Measurements from ENCODE around the gene STK39.

Gene STK39

DNA sequence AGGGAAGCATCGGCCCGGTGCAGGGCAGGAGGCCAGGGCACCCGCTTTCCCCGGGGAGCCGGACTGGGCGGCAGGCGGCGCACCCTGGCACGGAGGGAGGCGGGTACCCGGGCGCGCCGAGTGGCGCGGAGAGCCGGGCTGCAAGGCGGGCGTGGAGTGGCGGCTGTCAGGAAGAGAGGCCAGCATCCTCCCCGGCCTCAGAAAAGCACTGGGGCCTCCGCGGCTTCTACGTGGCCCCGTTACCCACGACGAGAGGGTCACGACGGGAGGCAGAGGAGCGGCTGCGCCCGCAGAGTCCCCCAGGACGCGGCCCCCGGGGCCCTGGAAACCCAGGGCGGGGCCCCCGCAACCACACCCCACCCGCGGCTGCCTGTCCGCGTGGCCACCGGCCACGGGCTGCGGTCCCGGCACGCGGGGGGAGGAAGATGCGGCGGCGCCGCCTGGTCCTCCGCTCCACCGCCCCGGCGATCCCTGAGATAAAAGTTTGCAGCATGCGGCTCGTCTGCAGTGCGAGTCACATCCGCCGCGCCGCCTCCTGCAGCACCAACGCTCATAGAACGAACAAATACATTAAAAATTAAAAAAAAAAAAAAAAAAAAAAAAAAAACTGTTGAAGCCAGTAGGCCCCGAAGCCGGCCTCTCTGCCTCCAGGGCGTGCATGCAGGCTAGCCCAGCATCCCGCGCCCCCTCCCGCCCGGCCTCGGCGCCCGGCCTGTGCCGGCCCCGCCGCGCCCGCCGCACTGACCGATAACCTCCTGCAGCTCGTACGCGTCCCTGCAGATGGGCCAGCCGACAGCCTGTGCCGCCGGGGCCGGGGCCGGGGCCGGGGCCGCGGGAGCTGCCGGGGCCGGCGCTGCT lies 683 bp downstream of the STK39 start:
- H3K4me3 Mint-ChIP-seq, result peak overlapping the region; percentile 90 to 99 (median 94)
- H3K27ac Mint-ChIP-seq, result peak overlapping the region; percentile 77 to 99 (median 97)
- H3K4me1 Mint-ChIP-seq, result peaks cover 35% of the 10 kb centered on the region
- TF ChIP-seq, protein P1, sequence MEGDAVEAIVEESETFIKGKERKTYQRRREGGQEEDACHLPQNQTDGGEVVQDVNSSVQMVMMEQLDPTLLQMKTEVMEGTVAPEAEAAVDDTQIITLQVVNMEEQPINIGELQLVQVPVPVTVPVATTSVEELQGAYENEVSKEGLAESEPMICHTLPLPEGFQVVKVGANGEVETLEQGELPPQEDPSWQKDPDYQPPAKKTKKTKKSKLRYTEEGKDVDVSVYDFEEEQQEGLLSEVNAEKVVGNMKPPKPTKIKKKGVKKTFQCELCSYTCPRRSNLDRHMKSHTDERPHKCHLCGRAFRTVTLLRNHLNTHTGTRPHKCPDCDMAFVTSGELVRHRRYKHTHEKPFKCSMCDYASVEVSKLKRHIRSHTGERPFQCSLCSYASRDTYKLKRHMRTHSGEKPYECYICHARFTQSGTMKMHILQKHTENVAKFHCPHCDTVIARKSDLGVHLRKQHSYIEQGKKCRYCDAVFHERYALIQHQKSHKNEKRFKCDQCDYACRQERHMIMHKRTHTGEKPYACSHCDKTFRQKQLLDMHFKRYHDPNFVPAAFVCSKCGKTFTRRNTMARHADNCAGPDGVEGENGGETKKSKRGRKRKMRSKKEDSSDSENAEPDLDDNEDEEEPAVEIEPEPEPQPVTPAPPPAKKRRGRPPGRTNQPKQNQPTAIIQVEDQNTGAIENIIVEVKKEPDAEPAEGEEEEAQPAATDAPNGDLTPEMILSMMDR (IDR thresholded peaks at IDR 0.05; ENCODE audit: unreplicated experiment in 3 of 3), result peak in 1 of 3 experiments; percentile 33
- peaks cover 9% of the 10 kb centered on the region for H3K27me3 Mint-ChIP-seq (ENCODE audit: low read depth)
- H3K9me3 Mint-ChIP-seq, result no peaks in the 10 kb centered on the region
- no peaks in the 10 kb centered on the region for H3K36me3 Mint-ChIP-seq (ENCODE audit: low read depth)

DNA sequence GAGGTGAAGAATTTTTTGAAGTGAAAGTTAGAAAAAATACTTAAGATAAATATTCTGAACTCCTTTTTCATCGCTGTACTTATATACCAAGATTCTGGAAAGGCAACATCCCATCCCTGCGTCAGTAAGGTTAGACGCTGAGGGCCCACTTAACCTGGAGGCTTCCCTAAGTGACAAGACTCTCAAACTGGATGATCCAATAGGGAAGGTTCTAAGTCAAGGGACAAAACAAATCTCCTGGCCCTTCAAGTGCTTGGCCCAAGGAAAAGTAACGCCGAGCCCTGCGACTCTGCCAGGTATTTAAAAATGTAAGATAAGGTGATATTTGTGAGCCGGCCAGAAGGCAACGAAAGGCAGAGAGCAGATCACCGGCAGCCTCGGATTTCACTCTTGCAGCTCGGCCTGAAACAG lies 1.3 kb downstream of the STK39 start:
- Mint-ChIP-seq H3K36me3 (ENCODE audit: low read depth) (no peaks in the 10 kb centered on the region), H3K4me1 (peaks cover 35% of the 10 kb centered on the region), H3K27ac (peak overlapping the region; percentile 77 to 97 (median 95))

DNA sequence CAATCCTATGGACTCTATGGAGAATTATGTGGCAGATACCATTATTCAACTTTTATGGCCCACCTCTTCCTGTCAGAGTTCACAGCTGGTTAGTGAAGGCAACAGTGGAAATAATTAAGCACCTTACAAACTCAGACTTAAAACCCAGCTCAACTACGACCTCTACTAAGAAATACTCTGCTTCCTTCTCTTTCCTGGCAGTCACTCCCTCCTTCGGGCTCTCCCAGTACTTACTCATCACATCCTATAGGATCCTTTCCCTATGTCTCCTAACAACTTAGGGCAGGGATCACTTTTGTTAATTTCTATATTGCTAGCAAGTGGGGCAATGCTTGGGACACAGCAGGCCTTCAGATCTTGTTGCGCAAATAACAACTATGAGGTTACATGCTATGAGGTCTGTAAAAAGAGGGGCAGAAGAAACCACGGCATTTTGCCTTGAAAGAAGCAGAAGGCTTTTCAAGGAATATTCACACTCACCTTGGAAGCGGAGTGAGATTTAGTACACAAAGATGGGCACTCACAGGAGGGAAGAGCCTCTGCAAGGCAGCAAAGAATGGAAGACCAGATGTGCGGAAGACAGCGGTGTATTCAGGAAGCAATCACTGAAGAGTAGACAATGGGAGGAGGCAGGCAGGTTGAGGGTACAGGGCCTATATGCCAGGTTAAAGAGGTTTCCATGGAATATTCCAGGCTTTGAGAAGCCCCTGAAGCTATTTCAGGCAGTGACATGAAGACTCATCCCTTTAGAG lies 2.1 kb downstream of the STK39 start:
- TF ChIP-seq, protein P1 (IDR thresholded peaks at IDR 0.05; ENCODE audit: unreplicated experiment in 3 of 3), result no peak
- peaks cover 35% of the 10 kb centered on the region for H3K4me1 Mint-ChIP-seq

More for the DNA sequence above, 1.3 kb downstream of the STK39 start:
- H3K27me3 Mint-ChIP-seq (ENCODE audit: low read depth), result peaks cover 9% of the 10 kb centered on the region
- H3K4me3 Mint-ChIP-seq, result peak overlapping the region; percentile 90 to 99 (median 94)
- no peaks in the 10 kb centered on the region for H3K9me3 Mint-ChIP-seq
- TF ChIP-seq, protein P1 (IDR thresholded peaks at IDR 0.05; ENCODE audit: unreplicated experiment in 3 of 3), result no peak

DNA sequence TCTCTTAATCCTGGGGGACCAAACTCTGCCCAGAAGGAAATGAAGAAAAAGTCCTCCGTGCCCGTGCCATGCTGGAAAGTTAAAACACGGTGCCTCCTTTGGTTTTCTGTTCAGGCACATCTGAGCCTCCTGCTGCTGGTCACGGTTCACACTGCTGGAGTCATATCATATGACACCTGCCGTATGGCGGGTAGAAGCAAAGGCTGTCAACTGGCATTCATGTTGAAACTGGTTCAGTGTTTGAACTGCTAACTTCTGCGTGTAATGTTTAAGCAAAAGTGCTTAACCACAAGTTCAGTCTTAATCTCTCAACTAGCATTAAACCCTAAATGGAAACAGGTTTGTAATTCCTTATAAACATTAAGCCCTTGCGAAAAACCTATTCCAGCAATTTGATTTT lies 3.1 kb downstream of the STK39 start:
- H3K27me3 Mint-ChIP-seq (ENCODE audit: low read depth), result peaks cover 9% of the 10 kb centered on the region
- H3K27ac Mint-ChIP-seq, result peak overlapping the region; percentile 60 to 92 (median 79)
- H3K4me3 Mint-ChIP-seq, result peak overlapping the region; percentile 68 to 90 (median 84)
- no peaks in the 10 kb centered on the region for H3K9me3 Mint-ChIP-seq
- peaks cover 36% of the 10 kb centered on the region for H3K4me1 Mint-ChIP-seq
- H3K36me3 Mint-ChIP-seq (ENCODE audit: low read depth), result no peaks in the 10 kb centered on the region
- TF ChIP-seq, protein P1 (IDR thresholded peaks at IDR 0.05; ENCODE audit: unreplicated experiment in 3 of 3), result no peak

More for the DNA sequence above, 2.1 kb downstream of the STK39 start:
- Mint-ChIP-seq H3K27me3 (ENCODE audit: low read depth) (peaks cover 9% of the 10 kb centered on the region), H3K36me3 (ENCODE audit: low read depth) (no peaks in the 10 kb centered on the region), H3K27ac (peak overlapping the region; percentile 60 to 92 (median 62)), H3K4me3 (peak overlapping the region; percentile 84 to 90 (median 87)), H3K9me3 (no peaks in the 10 kb centered on the region)

DNA sequence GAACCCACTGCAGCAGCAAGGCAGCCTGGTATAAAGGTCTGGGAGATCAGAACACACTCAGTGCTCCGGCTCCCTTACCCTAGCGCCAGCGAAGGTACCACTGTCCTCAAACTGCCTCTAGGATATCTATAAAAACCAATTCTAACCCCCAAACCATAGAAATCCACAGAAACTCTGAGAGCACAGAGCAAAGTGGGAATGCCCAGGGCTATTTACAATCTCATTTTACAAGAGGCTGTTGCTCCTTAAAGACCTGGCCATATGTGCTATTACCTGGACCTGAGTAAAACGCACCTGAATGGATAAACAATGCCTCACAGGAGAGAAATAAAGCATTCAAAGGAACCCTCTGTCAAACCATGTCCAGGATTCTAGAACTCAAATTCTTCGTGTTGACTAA lies 4.3 kb downstream of the STK39 start:
- H3K27me3 Mint-ChIP-seq (ENCODE audit: low read depth), result peaks cover 3% of the 10 kb centered on the region
- H3K27ac Mint-ChIP-seq, result peak overlapping the region in 2 of 3 experiments; percentile 60 to 92
- H3K36me3 Mint-ChIP-seq (ENCODE audit: low read depth), result peaks cover 5% of the 10 kb centered on the region
- H3K4me3 Mint-ChIP-seq, result peak overlapping the region; percentile 33 to 47 (median 35)
- H3K4me1 Mint-ChIP-seq, result peaks cover 35% of the 10 kb centered on the region
- TF ChIP-seq, protein P1 (IDR thresholded peaks at IDR 0.05; ENCODE audit: unreplicated experiment in 3 of 3), result no peak
- H3K9me3 Mint-ChIP-seq, result no peaks in the 10 kb centered on the region

Data from nephron (organoid).